ENCODE data around the gene KRT34. TPM values are rescaled to one million over a fixed set of nuclear protein-coding genes. Genes with fewer than 3 reads are reported as not detected.
"Not testable (repeated sequence)": the region's sequence is repeated elsewhere in the genome, so short reads cannot be mapped to it uniquely, and the experiment has no call there.

KRT34 gene
- total RNA-seq, result not detected

GRCh38 chr17:41381943-41382342 is at the start of gene KRT34:
Gene KRT34, minus strand, starts transcription at chr17:41382306. Its CDS starts 60 bp downstream, at chr17:41382246.
- peaks cover 5 to 15% of the 10 kb centered on the region in 2 donors for H3K9me3 ChIP-seq
- H3K4me3 ChIP-seq; H3K27me3 ChIP-seq; DNase-seq (ENCODE audit: low spot score in 2 of 2); H3K27ac ChIP-seq; H3K36me3 ChIP-seq; H3K4me1 ChIP-seq; intact Hi-C loops (cut with DNase I): not testable (repeated sequence)

GRCh38 chr17:41430376-41430775 is 48.3 kb upstream of the KRT34 start:
- H3K36me3 ChIP-seq; H3K4me1 ChIP-seq; DNase-seq (ENCODE audit: low spot score in 2 of 2); H3K27me3 ChIP-seq; H3K27ac ChIP-seq; H3K9me3 ChIP-seq; intact Hi-C loops (cut with DNase I); H3K4me3 ChIP-seq: not testable (repeated sequence)

GRCh38 chr17:41429667-41430066 is 47.6 kb upstream of the KRT34 start:
- Histone ChIP-seq H3K27ac (no peak overlapping the region), H3K9me3 (no peaks in the 10 kb centered on the region), H3K27me3 (no peaks in the 10 kb centered on the region), H3K4me1 (no peaks in the 10 kb centered on the region), H3K4me3 (no peak overlapping the region), H3K36me3 (no peaks in the 10 kb centered on the region)
- no peak for TF ChIP-seq CTCF (IDR thresholded peaks at IDR 0.05)
- intact Hi-C loops (cut with DNase I), result no loop called here
- no peak for DNase-seq (ENCODE audit: low spot score in 2 of 2)

- Histone ChIP-seq H3K9me3 (no peaks in the 10 kb centered on the region), H3K4me3 (no peak overlapping the region), H3K27ac (no peak overlapping the region), H3K4me1 (no peaks in the 10 kb centered on the region), H3K27me3 (no peaks in the 10 kb centered on the region), H3K36me3 (no peaks in the 10 kb centered on the region)
- TF ChIP-seq CTCF (IDR thresholded peaks at IDR 0.05), result no peak
- no peak for DNase-seq (ENCODE audit: low spot score in 2 of 2)
- intact Hi-C loops (cut with DNase I), result no loop called here
These were observed 46.6 kb upstream of the KRT34 start for GRCh38 chr17:41428591-41429291.

GRCh38 chr17:41424111-41424635 is 42.1 kb upstream of the KRT34 start, which contains the start of gene KRT37:
Gene KRT37, minus strand, starts transcription at chr17:41424585. Its CDS starts 62 bp downstream, at chr17:41424523.
- H3K36me3 ChIP-seq, result no peaks in the 10 kb centered on the region
- no peaks in the 10 kb centered on the region for H3K27me3 ChIP-seq
- H3K9me3 ChIP-seq, result no peaks in the 10 kb centered on the region
- no peak within 1 kb of the TSS for H3K27ac ChIP-seq
- TF ChIP-seq CTCF (IDR thresholded peaks at IDR 0.05), result no peak
- no peak for DNase-seq (ENCODE audit: low spot score in 2 of 2)
- intact Hi-C loops (cut with DNase I), result no loop called here
- no peak within 1 kb of the TSS for H3K4me3 ChIP-seq
- no peaks in the 10 kb centered on the region for H3K4me1 ChIP-seq

GRCh38 chr17:41422586-41422985 is 40.5 kb upstream of the KRT34 start:
- intact Hi-C loops (cut with DNase I); H3K4me1 ChIP-seq; H3K27me3 ChIP-seq; H3K36me3 ChIP-seq; DNase-seq (ENCODE audit: low spot score in 2 of 2); H3K9me3 ChIP-seq; H3K4me3 ChIP-seq; H3K27ac ChIP-seq: not testable (repeated sequence)

- Histone ChIP-seq H3K27ac (no peak overlapping the region), H3K9me3 (no peaks in the 10 kb centered on the region)
- intact Hi-C loops (cut with DNase I), result no loop called here
These were observed 39.5 kb upstream of the KRT34 start for GRCh38 chr17:41421617-41422016.

More at GRCh38 chr17:41421617-41422016, 39.5 kb upstream of the KRT34 start:
- Histone ChIP-seq H3K4me3 (no peak overlapping the region), H3K4me1 (peaks cover 0 to 2% of the 10 kb centered on the region in 2 donors), H3K36me3 (no peaks in the 10 kb centered on the region), H3K27me3 (no peaks in the 10 kb centered on the region)
- no peak for TF ChIP-seq CTCF (IDR thresholded peaks at IDR 0.05)
- DNase-seq (ENCODE audit: low spot score in 2 of 2), result no peak

All from ascending aorta (tissue), 2 donors.